HEK293 (cell line): ENCODE data around the gene EPHB1.

Source experiments
- CTCF ChIA-PET: fragments of 350-600 bp; formaldehyde crosslinking; extraction: SDS; loops from one replicate; lab custom pipeline; 2021; ENCODE audit warnings: antibody characterized with exemption; lab: Yijun Ruan, JAX
- POLR2A ChIA-PET: fragments of 300-600 bp; formaldehyde crosslinking; extraction: SDS; loops from one replicate; lab custom pipeline; 2020; ENCODE audit warnings: antibody characterized with exemption, inconsistent platforms; lab: Yijun Ruan, JAX
- H3K27ac ChIP-seq: fragments of 200-500 bp; sonication (Bioruptor generic); 2 replicates; pipeline ENCODE4 v1.5.1; 2014; ENCODE audit warnings: low read depth, low read length, control low read depth, inconsistent platforms; ENCODE audit errors: extremely low read depth
- H3K36me3 ChIP-seq, 2 experiments: fragments of 200-500 bp in 1 of 2; sonication (Bioruptor generic) in 1 of 2; 1 replicate in 1 of 2; 2 replicates in 1 of 2; pipeline ENCODE4 v1.5.1; 2014 to 2017; ENCODE audit warnings: inconsistent platforms in 2 of 2, low read length in 2 of 2; ENCODE audit not compliant: control insufficient read depth in 2 of 2, insufficient read depth in 1 of 2
- H3K4me1 ChIP-seq: fragments of 200-500 bp; sonication (Bioruptor generic); 2 replicates; pipeline ENCODE4 v1.5.1; 2014; ENCODE audit warnings: mild to moderate bottlenecking, low read length, inconsistent platforms; ENCODE audit not compliant: control insufficient read depth, insufficient read depth
- H3K4me3 ChIP-seq: 2 replicates; pipeline ENCODE4 v1.5.1; 2011; ENCODE audit warnings: low read depth, mild to moderate bottlenecking, control low read depth, low read length, moderate library complexity
- H3K9me3 ChIP-seq: fragments of 200-500 bp; sonication (Bioruptor generic); 2 replicates; pipeline ENCODE4 v1.5.1; 2014; ENCODE audit warnings: low read depth, low read length, inconsistent platforms; ENCODE audit not compliant: control insufficient read depth, insufficient read depth
- FEZF1 ChIP-seq: fragments of 450-650 bp; formaldehyde crosslinking; IDR thresholded peaks from 2 replicates; pipeline ENCODE4 v1.5.1; 2016; ENCODE audit warnings: missing biosample characterization, missing genetic modification characterization
- KLF1 ChIP-seq: fragments of 450-650 bp; formaldehyde crosslinking; IDR thresholded peaks from 2 replicates; pipeline ENCODE4 v1.5.1; 2016; ENCODE audit warnings: missing biosample characterization, missing genetic modification characterization
- PRDM1 ChIP-seq: fragments of 450-650 bp; formaldehyde crosslinking; IDR thresholded peaks from 2 replicates; pipeline ENCODE4; 2016; ENCODE audit warnings: missing biosample characterization, missing genetic modification characterization
- SALL2 ChIP-seq: fragments of 450-650 bp; formaldehyde crosslinking; IDR thresholded peaks from 2 replicates; pipeline ENCODE4 v1.5.0; 2017; ENCODE audit warnings: missing biosample characterization, mild to moderate bottlenecking, missing genetic modification characterization, borderline replicate concordance
- SCRT2 ChIP-seq: fragments of 450-650 bp; formaldehyde crosslinking; IDR thresholded peaks from 2 replicates; pipeline ENCODE4 v1.5.1; 2016; ENCODE audit warnings: missing biosample characterization, missing genetic modification characterization
- WT1 ChIP-seq: fragments of 450-650 bp; formaldehyde crosslinking; IDR thresholded peaks from 2 replicates; pipeline ENCODE4 v1.5.1; 2016; ENCODE audit warnings: missing biosample characterization, missing genetic modification characterization
- ZFP3 ChIP-seq: fragments of 450-650 bp; formaldehyde crosslinking; IDR thresholded peaks from 2 replicates; pipeline ENCODE4 v1.5.1; 2016; ENCODE audit warnings: low read depth, missing biosample characterization, missing genetic modification characterization
- ZFP69B ChIP-seq: fragments of 450-650 bp; formaldehyde crosslinking; IDR thresholded peaks from 2 replicates; pipeline ENCODE4 v1.5.1; 2016; ENCODE audit warnings: missing biosample characterization, missing genetic modification characterization
- ZNF133 ChIP-seq: fragments of 450-650 bp; formaldehyde crosslinking; IDR thresholded peaks from 2 replicates; pipeline ENCODE4 v1.5.1; 2016; ENCODE audit warnings: missing biosample characterization, missing genetic modification characterization
- ZNF175 ChIP-seq: fragments of 450-650 bp; formaldehyde crosslinking; IDR thresholded peaks from 2 replicates; pipeline ENCODE4 v1.5.1; 2016; ENCODE audit warnings: missing biosample characterization, missing genetic modification characterization
- ZNF248 ChIP-seq: fragments of 450-650 bp; formaldehyde crosslinking; IDR thresholded peaks from 2 replicates; pipeline ENCODE4 v1.5.1; 2017; ENCODE audit warnings: missing biosample characterization, missing genetic modification characterization
- ZNF394 ChIP-seq: fragments of 450-650 bp; formaldehyde crosslinking; IDR thresholded peaks from 2 replicates; pipeline ENCODE4 v1.5.1; 2016; ENCODE audit warnings: missing biosample characterization, missing genetic modification characterization, mild to moderate bottlenecking, moderate library complexity, borderline replicate concordance
- ZNF433 ChIP-seq: fragments of 450-650 bp; formaldehyde crosslinking; IDR thresholded peaks from 2 replicates; pipeline ENCODE4 v1.5.1; 2016; ENCODE audit warnings: missing biosample characterization, missing genetic modification characterization, low read depth
- ZNF449 ChIP-seq: fragments of 450-650 bp; formaldehyde crosslinking; IDR thresholded peaks from 2 replicates; pipeline ENCODE4 v1.5.1; 2017; ENCODE audit warnings: missing biosample characterization, mild to moderate bottlenecking, missing genetic modification characterization, moderate library complexity
- ZNF561 ChIP-seq: fragments of 450-650 bp; IDR thresholded peaks from 2 replicates; pipeline ENCODE4 v1.5.1; 2018; ENCODE audit warnings: missing biosample characterization, missing genetic modification characterization, borderline replicate concordance
- ZNF624 ChIP-seq: fragments of 450-650 bp; formaldehyde crosslinking; IDR thresholded peaks from 2 replicates; pipeline ENCODE4 v1.5.1; 2017; ENCODE audit warnings: missing biosample characterization, missing genetic modification characterization
- ZNF658 ChIP-seq: fragments of 450-650 bp; formaldehyde crosslinking; IDR thresholded peaks from 2 replicates; pipeline ENCODE4; 2016; ENCODE audit warnings: missing biosample characterization, missing genetic modification characterization
- ZNF660 ChIP-seq: fragments of 450-650 bp; IDR thresholded peaks from 2 replicates; pipeline ENCODE4 v1.5.1; 2018; ENCODE audit warnings: missing biosample characterization, mild to moderate bottlenecking, missing genetic modification characterization
- ZNF776 ChIP-seq: fragments of 450-650 bp; formaldehyde crosslinking; IDR thresholded peaks from 2 replicates; pipeline ENCODE4 v1.5.0; 2017; ENCODE audit warnings: missing biosample characterization, missing genetic modification characterization, borderline replicate concordance
- ZNF777 ChIP-seq: fragments of 450-650 bp; formaldehyde crosslinking; IDR thresholded peaks from 2 replicates; pipeline ENCODE4 v1.5.1; 2017; ENCODE audit warnings: missing biosample characterization, missing genetic modification characterization, borderline replicate concordance
- TF ChIP-seq, protein P1 (sequence below): fragments of 450-650 bp; formaldehyde crosslinking; IDR thresholded peaks from 2 replicates; pipeline ENCODE4 v1.5.1; 2016; ENCODE audit warnings: missing biosample characterization, missing genetic modification characterization, borderline replicate concordance
- TF ChIP-seq, protein P2 (sequence below): fragments of 450-650 bp; formaldehyde crosslinking; IDR thresholded peaks from 2 replicates; pipeline ENCODE4 v1.5.1; 2016; ENCODE audit warnings: missing biosample characterization, missing genetic modification characterization
- TF ChIP-seq, protein P3 (sequence below): fragments of 450-650 bp; formaldehyde crosslinking; IDR thresholded peaks from 2 replicates; pipeline ENCODE4 v1.5.1; 2017; ENCODE audit warnings: missing biosample characterization, missing genetic modification characterization

EPHB1 gene

DNA sequence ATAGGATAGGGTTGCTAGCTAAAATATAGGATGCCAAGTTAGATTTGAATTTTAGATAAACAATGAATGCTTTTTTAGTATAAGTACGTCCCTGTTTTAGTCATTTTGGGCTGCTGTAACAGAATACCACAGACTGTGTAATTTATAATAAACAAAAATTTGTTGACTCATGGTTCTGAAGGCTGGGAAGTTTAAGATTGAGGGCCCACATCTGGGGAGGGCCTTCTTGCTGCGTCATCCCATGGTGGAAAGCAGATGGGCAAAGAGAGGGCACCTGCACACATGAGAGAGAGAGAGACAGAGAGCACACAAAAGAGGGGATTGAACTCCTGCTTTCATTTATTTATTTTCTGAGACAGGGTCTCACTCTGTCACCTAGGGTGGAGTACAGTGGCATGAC lies 246.5 kb downstream of the EPHB1 start:
- Histone ChIP-seq H3K27ac (no peak overlapping the region), H3K9me3 (no peaks in the 10 kb centered on the region), H3K4me1 (no peaks in the 10 kb centered on the region), H3K36me3 (no peaks in the 10 kb centered on the region), H3K4me3 (no peak overlapping the region)
- CTCF ChIA-PET = no interaction called here
- TF ChIP-seq ZNF660 = no peak
- TF ChIP-seq ZNF777 = no peak
- TF ChIP-seq, protein P1, sequence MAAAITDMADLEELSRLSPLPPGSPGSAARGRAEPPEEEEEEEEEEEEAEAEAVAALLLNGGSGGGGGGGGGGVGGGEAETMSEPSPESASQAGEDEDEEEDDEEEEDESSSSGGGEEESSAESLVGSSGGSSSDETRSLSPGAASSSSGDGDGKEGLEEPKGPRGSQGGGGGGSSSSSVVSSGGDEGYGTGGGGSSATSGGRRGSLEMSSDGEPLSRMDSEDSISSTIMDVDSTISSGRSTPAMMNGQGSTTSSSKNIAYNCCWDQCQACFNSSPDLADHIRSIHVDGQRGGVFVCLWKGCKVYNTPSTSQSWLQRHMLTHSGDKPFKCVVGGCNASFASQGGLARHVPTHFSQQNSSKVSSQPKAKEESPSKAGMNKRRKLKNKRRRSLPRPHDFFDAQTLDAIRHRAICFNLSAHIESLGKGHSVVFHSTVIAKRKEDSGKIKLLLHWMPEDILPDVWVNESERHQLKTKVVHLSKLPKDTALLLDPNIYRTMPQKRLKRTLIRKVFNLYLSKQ (tag by site-specific recombination) = no peak
- TF ChIP-seq ZNF776 (tag by site-specific recombination) = no peak
- TF ChIP-seq SALL2 (tag by site-specific recombination) = no peak
- no peak for TF ChIP-seq ZNF175 (tag by site-specific recombination)
- TF ChIP-seq ZNF658 (tag by site-specific recombination) = no peak
- TF ChIP-seq FEZF1 (tag by site-specific recombination) = no peak
- TF ChIP-seq WT1 (tag by site-specific recombination) = no peak
- TF ChIP-seq ZFP69B (tag by site-specific recombination) = no peak
- TF ChIP-seq ZNF394 (tag by site-specific recombination) = no peak
- no peak for TF ChIP-seq KLF1 (tag by site-specific recombination)
- no peak for TF ChIP-seq ZFP3
- no peak for TF ChIP-seq ZNF449 (tag by site-specific recombination)
- TF ChIP-seq PRDM1 (tag by site-specific recombination) = no peak
- TF ChIP-seq ZNF248 (tag by site-specific recombination) = no peak
- no peak for TF ChIP-seq ZNF133 (tag by site-specific recombination)
- TF ChIP-seq, protein P2, sequence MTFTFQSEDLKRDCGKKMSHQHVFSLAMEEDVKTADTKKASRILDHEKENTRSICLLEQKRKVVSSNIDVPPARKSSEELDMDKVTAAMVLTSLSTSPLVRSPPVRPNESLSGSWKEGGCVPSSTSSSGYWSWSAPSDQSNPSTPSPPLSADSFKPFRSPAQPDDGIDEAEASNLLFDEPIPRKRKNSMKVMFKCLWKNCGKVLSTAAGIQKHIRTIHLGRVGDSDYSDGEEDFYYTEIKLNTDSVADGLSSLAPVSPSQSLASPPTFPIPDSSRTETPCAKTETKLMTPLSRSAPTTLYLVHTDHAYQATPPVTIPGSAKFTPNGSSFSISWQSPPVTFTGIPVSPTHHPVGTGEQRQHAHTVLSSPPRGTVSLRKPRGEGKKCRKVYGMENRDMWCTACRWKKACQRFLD = no peak
- TF ChIP-seq, protein P3, sequence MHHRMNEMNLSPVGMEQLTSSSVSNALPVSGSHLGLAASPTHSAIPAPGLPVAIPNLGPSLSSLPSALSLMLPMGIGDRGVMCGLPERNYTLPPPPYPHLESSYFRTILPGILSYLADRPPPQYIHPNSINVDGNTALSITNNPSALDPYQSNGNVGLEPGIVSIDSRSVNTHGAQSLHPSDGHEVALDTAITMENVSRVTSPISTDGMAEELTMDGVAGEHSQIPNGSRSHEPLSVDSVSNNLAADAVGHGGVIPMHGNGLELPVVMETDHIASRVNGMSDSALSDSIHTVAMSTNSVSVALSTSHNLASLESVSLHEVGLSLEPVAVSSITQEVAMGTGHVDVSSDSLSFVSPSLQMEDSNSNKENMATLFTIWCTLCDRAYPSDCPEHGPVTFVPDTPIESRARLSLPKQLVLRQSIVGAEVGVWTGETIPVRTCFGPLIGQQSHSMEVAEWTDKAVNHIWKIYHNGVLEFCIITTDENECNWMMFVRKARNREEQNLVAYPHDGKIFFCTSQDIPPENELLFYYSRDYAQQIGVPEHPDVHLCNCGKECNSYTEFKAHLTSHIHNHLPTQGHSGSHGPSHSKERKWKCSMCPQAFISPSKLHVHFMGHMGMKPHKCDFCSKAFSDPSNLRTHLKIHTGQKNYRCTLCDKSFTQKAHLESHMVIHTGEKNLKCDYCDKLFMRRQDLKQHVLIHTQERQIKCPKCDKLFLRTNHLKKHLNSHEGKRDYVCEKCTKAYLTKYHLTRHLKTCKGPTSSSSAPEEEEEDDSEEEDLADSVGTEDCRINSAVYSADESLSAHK (tag by site-specific recombination) = no peak
- POLR2A ChIA-PET = no interaction called here

DNA sequence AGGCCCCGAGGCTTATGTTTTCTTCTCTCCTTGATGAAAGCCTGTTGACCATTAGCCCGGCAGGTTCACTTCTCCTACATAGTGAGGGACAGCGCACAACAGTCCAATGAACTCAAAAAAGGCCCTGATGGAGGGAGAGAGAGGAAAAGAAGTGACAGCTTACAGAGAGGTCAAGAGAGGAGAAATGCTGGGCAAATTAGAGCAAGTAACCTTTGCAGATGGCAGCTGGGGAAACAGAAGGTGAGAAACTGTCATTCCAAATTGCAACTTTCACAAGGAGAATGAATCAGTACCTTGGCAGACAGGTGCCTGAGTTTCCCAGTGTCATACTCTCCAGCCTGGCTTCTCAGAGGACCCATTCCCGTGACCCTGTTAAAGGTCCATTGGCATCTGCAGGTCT lies 252.0 kb downstream of the EPHB1 start:
- no peak for TF ChIP-seq ZNF624 (tag by site-specific recombination)
- no peak for TF ChIP-seq ZNF561 (tag by site-specific recombination)
- no peak for TF ChIP-seq SCRT2 (tag by site-specific recombination)
- TF ChIP-seq, protein P3 (tag by site-specific recombination) = no peak
- TF ChIP-seq ZNF433 (tag by site-specific recombination) = no peak
- TF ChIP-seq PRDM1 (tag by site-specific recombination) = no peak
- TF ChIP-seq, all 188 proteins: peak for 0
- Histone ChIP-seq H3K36me3 (no peaks in the 10 kb centered on the region), H3K9me3 (no peaks in the 10 kb centered on the region), H3K4me1 (no peaks in the 10 kb centered on the region), H3K27ac (no peak overlapping the region), H3K4me3 (no peak overlapping the region)
- ChIA-PET POLR2A (no interaction called here), CTCF (no interaction called here)
